HG03520 (cell line): ENCODE results near the gene NAP1L1.

Source experiments
- ATAC-seq: cut with Tn5 transposase; IDR thresholded peaks from one replicate; pipeline ENCODE4 v1.9.1; 2021; ENCODE audit warnings: mild to moderate bottlenecking, moderate library complexity; ENCODE audit not compliant: unreplicated experiment

Gene NAP1L1

DNA sequence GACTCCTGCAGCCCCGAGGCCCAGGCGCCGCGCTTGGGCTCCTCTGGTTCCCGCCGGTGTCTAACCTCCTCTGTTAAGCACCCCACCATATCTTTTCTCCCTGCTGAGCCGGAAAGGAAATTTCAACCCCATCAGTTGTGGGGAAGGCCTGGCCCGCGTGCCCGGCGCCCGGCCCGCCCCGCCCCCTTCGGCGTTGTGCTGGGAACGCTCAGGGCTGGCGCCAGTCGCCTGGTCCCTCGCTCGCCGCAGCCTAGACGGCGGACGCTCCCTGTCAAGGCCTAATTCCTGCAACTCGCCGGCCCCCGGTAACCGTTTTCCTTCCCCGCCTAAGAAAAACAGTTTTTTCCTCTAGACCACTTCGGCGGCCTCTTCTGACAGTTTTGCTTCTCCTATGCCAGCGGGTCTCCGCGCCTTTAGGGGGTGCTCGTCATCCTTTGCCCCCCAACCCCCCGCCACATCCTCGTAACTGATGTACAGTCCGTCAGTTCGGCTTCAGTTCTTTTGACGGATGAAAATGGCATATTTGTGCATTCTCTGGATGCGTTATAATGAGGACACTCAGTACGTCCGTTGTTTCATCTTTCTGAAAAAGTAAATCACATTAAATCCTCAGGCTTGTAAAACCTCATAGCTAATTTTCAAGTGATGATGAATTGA, 506 bp upstream of the NAP1L1 start:
- peak; percentile 51 for ATAC-seq

DNA sequence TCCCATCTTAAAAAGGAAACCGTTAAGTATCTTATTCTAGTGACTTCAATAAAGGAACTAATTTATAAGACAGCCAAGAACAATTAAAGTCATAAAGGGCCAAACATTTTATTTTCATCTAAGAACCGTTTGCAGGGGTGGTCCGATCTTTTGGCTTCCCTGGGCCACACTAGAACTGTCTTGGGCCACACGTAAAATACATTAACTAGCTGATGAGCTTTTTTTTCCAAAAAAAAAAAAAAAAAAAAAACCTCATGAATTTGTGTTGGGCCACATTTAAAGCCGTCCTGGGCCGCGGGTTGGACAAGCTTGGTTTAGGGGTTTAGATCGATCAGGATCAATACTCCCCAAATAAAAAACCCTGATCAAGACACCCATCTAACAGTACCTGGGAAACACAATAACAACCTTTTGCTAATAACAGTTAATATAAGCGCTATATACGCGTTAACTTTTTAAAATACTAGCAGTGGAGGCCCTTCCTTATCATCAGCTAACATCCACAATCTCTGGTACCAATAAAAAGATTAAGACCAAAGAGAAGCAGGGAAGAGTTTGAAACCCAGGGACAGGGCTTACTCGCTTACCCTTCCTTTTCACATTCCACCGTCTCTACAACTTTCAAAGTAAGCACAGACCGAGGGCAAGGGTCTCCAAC, 1.1 kb downstream of the NAP1L1 start:
- no peak for ATAC-seq

DNA sequence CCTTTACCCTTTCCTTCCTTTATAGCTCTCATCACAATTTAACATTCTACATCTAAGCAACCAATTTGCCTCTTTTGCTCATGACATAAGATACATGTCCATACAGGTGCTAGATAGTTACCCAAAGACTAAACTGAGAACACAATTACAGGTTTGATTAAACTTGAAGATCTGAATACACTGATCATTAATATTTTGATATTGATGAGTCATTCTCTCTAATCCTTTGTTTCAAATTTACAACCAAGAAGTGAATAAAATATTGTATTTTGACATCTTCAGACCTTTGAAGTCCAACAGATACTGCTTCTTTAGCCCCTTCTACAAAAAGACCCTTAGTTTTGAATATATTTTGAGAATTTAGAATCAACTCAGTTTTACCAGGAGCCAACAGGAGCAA, 2.6 kb downstream of the NAP1L1 start:
- no peak for ATAC-seq

DNA sequence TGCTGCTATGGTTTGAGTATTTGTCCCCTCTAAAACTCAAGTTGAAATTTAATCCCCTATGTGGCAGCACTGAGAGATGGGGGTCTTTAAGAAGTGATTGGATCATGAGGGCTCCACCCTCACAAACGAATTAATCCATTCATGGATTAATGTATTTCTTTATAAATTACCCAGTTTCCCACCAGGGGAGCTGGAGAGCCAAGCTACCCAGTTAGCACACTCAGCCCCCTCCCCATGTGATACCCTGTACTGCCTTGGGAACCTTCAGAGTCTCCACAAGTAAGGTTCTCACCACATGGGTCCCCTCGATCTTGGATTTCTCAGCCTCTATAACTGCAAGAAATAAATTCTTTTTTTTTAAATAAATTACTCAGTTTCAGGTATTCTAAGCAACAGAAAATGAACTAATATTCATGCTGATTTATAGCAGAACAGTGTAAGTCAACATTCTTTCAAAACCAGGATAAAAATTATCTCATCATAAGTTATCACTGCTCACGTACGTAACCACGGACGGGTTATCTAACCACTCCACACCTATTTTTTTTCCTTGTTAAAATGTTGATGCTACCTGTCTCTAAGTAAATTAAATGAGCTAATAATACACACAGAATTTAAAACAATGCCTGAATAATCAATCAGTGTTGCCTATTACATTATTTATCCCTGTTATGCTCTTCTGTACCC, 3.6 kb downstream of the NAP1L1 start:
- ATAC-seq = no peak

DNA sequence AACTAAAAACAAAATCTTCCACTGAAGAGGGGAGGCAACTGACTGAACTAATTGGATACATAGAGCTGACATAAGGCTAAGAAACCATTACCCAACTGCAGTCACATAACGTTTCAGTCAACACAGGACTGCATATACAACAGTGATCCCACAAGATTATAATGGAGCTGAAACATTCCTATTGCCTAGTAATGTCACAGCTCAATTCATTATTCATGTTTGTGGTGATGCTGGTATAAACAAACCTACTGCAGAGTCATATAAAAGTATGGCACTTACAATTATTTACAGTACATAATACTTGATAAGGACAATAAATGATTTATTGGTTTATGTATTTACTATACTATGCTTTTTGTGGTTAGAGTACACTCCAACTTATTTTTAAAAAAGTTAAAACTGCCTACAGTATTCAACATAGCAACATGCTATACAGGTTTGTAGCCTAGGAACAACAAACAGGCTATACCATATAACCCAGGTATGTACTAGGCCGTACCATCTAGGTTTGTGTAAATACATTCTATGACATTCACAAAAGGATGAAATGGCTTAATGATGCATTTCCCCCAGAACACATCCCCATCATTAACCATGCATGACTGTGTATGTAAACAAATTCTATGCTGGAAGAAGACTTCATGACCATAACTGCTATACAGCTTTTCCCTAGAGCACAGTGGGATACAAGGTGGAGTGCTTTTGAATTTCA, 4.3 kb downstream of the NAP1L1 start:
- no peak for ATAC-seq

DNA sequence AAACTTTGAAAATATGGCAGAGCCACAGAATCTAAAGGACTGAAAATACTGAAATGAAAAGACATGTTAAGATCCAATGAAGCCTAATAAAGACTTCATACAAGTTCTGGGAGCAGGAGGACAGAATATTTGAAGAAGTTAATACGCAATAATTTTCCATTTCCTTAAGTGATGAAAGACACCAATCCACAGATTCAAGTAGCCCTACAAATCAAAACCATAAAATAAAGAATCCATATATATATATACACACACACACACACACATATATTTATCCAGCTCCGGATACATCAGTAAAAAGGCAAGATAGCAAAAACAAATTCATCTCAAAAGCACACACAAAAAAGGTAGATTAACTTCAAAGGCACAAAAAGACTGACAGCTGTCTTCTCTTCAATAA, 5.7 kb downstream of the NAP1L1 start:
- ATAC-seq = no peak

DNA sequence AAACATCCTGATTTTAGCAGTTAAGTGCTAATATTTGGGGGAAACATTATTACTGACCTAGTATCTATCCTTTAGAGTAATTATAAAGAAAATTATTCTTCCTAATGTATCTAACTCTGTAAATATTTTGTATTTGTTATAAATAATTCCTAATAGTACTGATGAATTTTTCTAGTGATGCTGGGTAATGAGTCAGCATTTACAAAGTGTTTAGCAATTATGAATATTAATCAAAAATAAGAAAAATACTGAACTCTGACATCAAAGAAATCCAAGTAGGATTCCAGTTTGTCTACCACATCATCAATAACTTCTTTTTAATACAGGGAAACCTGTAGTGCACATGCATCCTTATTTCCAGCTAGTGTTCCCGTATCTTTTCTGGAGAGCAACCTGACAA, 9.0 kb downstream of the NAP1L1 start:
- ATAC-seq = no peak

DNA sequence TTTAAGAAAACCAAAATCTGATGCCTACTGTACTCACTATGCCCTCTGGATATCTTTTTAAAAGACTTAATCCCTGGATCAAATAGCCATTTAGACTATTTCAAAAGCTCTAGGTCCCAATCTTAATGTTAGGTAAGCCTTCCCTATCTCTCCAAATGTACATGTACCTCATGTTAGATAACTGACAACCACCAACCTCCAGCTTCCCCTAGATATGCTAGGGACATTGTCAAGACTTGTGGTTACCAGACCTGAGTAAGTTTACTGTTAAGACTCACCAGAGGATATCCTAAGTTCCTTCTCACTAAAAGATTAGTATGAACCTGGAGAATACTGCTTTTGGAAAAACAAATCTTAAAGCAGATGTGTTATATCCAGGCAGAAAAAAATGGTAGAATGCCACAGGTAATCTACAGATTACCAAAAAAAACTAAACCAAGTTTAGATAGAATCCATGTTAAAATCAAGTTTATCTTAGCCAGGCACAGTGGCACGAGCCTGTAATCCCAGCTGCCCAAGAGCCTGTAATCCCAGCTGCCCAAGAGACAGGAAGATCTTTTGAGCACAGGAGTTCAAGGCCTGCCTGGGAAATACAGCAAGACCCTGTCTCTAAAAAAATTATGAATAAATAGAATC, 9.7 kb downstream of the NAP1L1 start:
- ATAC-seq = no peak

DNA sequence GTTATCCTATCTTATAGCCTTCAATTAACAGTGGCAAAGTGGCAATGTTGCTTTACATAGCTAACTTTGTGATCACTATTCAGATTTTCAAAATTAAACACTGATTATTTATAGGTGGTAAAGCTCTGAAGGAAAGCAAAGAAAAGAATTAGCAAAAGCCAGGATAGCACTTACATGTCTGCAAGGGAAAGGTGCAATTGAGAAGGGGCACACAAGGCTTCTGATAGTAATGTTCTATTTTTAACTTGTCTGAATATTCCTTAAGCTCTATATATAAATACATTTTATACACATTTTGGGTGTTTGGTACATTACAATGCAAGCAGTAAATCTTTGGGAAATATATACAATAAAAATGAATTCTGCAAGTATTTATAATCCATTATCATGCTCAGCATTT, 10.9 kb downstream of the NAP1L1 start:
- ATAC-seq = no peak

DNA sequence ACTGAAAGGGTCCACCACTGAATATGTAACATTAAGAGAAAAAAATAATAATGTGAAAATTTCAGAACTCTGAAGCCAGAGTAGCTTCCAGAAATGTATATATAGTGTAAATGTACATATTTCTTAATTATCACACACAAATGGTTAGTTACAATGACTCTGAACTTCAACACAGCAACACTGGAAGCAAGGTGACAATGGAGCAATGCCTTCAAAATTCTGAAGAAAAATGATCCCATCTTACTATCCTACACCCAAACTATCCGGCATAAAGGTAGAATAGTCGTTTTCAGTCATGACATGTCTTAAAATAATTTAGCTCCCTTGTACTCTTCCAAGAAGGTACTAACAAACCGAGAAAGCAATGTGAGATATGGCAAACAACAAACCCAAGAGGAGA, 11.9 kb downstream of the NAP1L1 start:
- ATAC-seq = no peak

DNA sequence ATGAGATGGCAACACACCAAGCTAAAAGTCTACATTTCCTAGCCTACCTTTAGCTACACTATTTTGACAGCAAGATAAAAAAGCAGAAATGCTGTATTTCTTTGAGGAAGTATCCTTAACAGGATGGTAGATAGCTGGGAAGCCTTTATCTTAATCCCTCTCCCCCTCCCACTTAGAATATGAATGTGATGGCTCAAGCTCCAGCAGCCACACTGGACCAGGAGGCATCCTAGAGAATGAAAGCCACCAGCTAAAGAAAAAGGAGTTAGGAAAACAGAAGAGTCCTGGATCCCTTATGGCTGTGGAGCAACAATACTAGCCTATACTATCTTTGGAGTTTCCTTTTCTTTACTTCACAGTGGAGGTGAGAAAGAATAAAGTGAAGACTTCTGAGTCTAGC, 15.1 kb downstream of the NAP1L1 start:
- ATAC-seq = no peak

DNA sequence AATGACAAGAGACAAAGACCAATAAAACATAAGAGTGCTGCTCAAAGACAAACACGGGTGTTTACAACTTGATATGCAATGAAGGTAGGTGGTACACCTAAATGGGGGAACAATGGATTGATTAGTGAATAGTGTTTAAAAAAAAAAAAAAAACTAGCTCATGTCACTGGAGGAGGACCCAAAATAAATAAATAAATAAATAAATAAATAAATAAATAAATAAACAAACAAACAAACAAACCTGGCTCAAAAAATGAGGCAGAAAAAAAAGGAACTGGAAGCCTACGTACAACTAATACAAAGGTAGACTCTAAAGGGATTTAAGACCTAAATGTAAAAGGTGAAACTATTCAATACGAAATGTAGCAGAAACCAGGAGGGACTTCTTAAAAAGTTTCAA, 18.6 kb downstream of the NAP1L1 start:
- ATAC-seq = no peak

DNA sequence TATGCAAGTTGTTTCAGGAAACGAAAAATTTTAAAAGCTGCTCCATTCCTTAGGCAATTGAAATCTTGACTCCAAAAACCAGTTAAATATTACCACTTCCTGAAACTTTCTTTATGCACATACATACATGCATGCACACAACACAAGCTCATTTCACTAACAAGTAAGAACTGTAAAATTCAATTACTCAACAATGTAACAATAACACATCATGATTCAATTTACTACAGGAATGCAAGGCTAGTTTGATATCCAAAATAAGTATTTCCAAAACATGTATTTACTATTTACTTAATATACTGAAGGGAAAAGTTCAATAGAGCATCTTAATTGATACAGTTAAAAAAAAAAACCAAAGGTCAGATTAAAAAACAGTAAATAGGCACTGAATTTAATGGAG, 19.6 kb downstream of the NAP1L1 start:
- no peak for ATAC-seq

DNA sequence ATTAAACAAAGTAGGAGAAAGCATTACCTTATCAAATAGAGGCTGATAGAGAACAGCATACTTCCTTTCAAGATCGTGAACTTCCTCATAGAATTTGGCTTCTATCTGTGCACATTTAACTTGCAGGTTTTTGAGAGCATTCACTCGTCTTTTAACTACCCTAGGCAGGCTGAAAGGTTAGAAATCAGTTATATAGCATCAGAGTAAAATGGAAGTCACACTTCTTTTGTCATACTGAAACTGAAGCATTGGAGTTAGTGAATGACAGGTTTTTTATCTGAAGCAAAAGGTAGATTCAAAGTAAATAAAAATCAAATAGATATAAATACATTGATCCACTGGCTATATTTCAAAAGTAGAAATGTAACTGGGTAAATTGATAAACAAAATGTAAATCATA, 24.4 kb downstream of the NAP1L1 start:
- ATAC-seq = no peak

DNA sequence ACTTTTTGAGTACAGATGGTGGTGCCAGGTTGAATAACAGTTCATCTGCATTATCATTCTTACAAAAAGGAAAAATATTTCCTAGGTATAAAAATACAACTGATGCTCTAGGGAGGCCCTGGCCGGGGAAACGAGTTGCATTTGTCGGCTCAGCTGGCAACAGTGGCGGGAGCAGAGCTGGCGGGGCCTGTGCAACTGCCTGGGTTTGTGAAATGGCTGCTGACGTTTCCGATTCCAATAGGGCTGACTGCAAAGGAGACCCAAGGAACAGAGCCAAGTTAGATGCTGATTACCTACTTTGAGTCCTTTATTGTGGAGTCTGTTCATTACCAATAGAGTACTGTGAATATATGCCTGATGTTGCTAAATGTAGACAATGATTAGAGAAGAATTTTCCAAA, 27.2 kb downstream of the NAP1L1 start:
- no peak for ATAC-seq

DNA sequence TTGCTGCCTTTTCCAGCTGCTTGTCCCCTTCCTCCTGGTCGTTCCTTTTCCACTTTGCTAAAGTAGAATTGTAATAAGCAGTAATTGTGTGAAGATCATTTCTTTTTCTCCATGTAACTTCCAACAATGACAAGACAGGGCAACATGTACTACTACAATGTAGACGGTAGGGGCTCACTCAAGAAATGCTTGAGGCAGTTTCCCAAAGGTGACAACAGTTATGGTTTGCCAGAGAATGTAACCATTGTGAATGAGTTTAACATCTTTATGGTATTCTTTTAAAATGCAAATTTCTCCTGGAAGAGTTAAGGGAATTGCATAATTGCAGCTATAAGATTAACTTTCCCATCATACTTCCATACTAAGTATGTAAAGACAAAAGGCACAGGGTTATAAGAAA, 29.1 kb downstream of the NAP1L1 start:
- ATAC-seq = no peak

DNA sequence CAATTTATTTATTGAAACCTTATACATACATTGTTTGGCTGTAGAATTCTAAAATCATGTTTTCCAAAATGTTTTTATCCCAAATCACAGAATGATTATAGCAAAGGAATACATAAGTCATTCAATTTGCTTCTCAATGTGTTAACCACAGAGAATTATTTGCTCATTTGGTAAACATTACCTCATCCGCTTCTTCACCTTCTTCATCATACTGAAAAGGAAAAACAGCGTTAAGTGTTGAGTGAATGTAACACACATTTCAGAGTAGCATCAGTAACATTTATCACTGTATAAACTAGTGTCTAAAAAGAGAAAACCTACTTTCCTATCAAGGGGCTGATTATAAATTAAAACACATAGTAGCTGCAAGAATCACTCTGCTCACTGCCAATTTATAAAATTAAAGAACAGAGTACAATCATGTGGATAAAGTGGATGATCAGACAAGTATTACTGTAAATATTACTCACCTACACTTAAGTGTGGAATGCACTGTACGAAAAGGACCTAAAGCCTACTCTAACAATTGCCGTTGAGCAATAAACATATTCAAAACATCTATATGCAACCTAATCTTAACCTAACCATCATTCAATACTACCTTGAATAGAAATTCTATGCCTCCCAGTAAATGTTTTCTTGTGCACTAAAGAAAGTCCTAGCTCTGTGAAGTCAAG, 34.8 kb downstream of the NAP1L1 start:
- no peak for ATAC-seq

DNA sequence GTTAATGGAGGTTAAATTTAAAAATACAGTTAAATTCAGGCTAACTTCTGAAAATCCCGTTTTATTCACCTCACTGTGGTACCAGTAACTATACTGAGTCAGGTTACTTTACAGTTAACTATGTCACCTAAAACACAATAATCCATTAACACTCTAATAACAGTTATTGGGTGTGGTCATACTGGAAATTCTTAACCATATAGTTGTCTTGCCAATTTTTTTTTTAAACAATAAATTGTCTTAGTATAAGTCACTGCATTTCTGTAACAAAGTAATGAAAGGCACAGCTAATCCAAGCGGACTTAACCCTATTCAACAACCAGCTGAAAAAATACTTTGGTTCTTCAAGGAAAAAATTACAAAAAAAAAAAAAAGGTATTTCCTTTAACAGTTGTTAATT, 36.7 kb downstream of the NAP1L1 start:
- ATAC-seq = no peak

DNA sequence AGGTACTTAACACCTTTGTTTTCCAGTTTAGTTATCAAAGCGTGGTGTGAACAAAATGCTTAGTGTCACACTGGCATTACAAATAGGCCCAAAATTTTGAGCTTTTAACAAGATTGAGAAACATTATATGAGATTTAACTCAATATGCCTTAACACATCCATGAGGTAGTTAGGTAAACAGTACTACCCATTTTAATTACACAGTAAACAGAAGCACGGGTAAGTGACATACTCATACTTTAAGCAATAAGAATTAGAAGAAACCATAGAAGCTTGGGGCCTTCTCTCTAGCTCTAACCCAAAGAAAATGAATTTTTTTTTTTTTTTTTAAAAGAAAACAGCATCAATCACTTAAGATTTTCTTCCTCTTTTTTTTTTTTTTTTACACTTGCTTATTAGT, 37.4 kb downstream of the NAP1L1 start:
- ATAC-seq = no peak

DNA sequence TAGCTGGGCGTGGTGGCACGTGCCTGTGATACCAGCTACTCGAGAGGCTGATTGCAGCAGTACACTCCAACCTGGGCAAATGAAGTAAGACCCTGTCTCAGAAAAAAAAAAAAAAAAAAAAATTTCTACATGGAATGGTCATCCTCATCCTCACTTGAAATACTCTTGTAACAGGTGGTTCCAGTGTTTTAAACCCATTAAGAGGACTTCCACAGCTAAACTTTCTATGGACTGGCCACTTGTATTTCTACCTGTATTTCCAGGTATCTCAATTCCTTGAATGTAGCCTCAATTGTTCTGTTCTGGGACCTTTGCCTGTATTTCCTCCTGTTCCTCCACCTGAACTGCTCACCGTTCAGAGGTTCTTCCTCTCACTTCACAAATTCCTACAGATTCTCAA, 41.1 kb downstream of the NAP1L1 start:
- no peak for ATAC-seq

DNA sequence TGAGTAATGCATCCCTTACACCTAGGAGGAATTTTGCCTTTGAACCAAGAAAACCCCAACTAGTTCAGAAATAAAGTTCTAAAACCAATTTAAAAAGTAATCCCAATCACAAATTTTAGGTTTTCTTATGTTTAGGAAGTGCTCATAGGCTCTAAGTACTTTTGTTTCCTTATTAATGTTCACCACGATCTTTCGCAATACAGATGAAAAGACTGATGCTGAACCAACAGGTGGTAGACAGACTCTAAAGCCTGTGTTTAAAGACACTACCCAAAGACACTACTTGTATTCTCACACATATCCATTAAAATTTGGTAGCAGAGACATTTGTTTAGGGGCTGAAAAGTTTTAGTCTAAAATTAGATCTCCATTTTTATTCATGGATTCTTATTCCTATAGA, 42.3 kb downstream of the NAP1L1 start:
- no peak for ATAC-seq
